ENCODE data around the gene GPR62. TPM values are rescaled to one million over a fixed set of nuclear protein-coding genes. Genes with fewer than 3 reads are reported as not detected.

Gene GPR62
- total RNA-seq, 4 donors from 2014 or later: 0.13 to 1.8 (median 0.56) TPM; not detected in 1

DNA sequence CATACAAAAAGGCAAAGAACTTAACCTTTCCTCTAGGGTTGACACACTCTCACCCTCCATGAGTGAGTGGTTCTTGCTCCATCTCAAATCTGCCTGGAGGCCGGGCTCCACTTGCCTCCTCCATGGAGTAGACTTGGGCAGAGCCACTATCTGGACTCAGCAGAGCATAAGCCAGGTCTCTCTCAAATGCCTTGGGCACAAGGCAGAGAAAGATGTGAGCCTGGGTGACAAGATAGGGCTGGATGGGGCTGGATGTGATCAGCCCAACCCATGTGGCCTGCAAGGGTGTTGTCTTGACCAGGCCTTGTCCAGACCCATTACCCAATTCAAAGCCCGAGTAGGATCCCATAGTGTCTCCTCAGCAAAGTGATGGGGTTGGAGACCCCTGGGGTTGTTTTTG, 44.7 kb downstream of the GPR62 start:
- WGBS, 2 donors: 80 to 84% methylated on average over 2 of the region's 2 CpGs
- H3K9me3 ChIP-seq: no peaks in the 10 kb centered on the region
- no peak overlapping the region for H3K27ac ChIP-seq
- H3K4me1 ChIP-seq: peaks cover 4 to 8% of the 10 kb centered on the region in 2 donors
- intact Hi-C loops (cut with DNase I): loop anchor here (2.0 to 5.0 kb wide), 3 partner anchors 62 to 145 kb away; no protein-coding TSS in a partner anchor
- no peaks in the 10 kb centered on the region for H3K27me3 ChIP-seq
- TF ChIP-seq POLR2A (IDR thresholded peaks at IDR 0.05): no peak
- TF ChIP-seq, protein P1, sequence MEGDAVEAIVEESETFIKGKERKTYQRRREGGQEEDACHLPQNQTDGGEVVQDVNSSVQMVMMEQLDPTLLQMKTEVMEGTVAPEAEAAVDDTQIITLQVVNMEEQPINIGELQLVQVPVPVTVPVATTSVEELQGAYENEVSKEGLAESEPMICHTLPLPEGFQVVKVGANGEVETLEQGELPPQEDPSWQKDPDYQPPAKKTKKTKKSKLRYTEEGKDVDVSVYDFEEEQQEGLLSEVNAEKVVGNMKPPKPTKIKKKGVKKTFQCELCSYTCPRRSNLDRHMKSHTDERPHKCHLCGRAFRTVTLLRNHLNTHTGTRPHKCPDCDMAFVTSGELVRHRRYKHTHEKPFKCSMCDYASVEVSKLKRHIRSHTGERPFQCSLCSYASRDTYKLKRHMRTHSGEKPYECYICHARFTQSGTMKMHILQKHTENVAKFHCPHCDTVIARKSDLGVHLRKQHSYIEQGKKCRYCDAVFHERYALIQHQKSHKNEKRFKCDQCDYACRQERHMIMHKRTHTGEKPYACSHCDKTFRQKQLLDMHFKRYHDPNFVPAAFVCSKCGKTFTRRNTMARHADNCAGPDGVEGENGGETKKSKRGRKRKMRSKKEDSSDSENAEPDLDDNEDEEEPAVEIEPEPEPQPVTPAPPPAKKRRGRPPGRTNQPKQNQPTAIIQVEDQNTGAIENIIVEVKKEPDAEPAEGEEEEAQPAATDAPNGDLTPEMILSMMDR (IDR thresholded peaks at IDR 0.05): no peak
- no peak overlapping the region for H3K4me3 ChIP-seq (replicated peaks in 1 of 3)
- H3K36me3 ChIP-seq: peaks cover under 1% of the 10 kb centered on the region in 2 donors
- DNase-seq: no peak

DNA sequence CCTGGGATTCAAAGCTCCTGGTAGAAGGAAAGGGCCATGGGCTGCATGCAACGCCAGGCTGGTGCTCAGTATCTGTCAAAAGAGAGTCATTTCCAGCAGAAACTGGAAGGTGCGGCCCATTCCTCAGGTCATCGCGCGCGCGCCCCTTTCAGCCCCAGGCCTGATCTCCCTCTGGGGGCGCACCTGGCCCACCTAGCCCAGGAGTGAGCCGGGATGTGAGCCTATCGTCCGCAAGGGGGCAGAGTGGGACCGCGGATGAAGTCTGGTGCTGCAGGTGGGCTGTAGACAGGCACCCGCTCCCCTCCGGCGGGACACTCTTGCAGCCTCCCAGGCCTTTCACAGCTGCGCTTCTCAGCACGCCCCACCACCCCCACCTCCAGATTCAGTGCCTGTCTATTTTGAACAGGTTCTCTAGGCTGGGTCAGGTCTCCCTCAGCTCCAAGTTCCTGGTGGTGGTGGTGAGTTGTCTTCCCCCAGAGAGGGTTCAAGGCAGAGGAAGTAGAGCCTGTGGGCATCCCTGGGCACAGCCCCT, 46.3 kb downstream of the GPR62 start:
- TF ChIP-seq, protein P1 (IDR thresholded peaks at IDR 0.05): peak; percentile 57 to 95 (median 92)
- TF ChIP-seq POLR2A (IDR thresholded peaks at IDR 0.05): no peak
- intact Hi-C loops (cut with DNase I): loop anchor here (2.0 to 5.0 kb wide), 3 partner anchors 61 to 143 kb away; no protein-coding TSS in a partner anchor
- H3K9me3 ChIP-seq: no peaks in the 10 kb centered on the region
- DNase-seq: peak; percentile 74
- peaks cover 6 to 22% of the 10 kb centered on the region in 2 donors for H3K4me1 ChIP-seq
- H3K27me3 ChIP-seq: no peaks in the 10 kb centered on the region
- no peak overlapping the region for H3K4me3 ChIP-seq (replicated peaks in 1 of 3)
- H3K27ac ChIP-seq: no peak overlapping the region
- no peaks in the 10 kb centered on the region for H3K36me3 ChIP-seq
- 2 to 4% methylated on average over 2 to 18 of the region's 18 CpGs for WGBS, 2 donors

DNA sequence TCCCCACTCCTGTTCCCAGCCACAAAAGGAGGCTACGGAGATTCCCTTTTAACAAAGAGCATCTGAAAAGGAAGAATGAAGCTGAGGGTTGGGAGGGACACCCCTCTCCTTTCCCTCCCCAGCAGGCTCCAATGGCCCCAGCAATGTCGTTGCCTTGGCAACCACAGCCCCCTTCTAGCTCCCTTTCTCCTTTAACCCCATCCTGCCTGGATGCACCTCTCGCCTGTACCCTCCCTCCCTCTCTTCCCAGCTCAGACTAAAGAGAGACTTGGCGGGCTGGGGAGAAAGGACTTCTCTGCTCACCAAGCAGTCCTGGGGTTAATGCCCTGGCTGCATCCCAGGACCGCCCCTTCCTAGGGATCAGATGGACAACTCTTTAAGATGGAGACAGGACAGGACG, 47.6 kb downstream of the GPR62 start:
- TF ChIP-seq, protein P1 (IDR thresholded peaks at IDR 0.05): no peak
- no peak for TF ChIP-seq POLR2A (IDR thresholded peaks at IDR 0.05)
- Histone ChIP-seq H3K4me3 (replicated peaks in 1 of 3) (no peak overlapping the region), H3K36me3 (no peaks in the 10 kb centered on the region), H3K4me1 (peaks cover 6 to 22% of the 10 kb centered on the region in 2 donors), H3K27me3 (no peaks in the 10 kb centered on the region), H3K27ac (no peak overlapping the region), H3K9me3 (no peaks in the 10 kb centered on the region)
- no peak for DNase-seq
- intact Hi-C loops (cut with DNase I): loop anchor here (5.0 kb wide), 1 partner anchor 60 kb away; no protein-coding TSS in a partner anchor
- WGBS, 2 donors: 77 to 81% methylated on average over 6 of the region's 6 CpGs

DNA sequence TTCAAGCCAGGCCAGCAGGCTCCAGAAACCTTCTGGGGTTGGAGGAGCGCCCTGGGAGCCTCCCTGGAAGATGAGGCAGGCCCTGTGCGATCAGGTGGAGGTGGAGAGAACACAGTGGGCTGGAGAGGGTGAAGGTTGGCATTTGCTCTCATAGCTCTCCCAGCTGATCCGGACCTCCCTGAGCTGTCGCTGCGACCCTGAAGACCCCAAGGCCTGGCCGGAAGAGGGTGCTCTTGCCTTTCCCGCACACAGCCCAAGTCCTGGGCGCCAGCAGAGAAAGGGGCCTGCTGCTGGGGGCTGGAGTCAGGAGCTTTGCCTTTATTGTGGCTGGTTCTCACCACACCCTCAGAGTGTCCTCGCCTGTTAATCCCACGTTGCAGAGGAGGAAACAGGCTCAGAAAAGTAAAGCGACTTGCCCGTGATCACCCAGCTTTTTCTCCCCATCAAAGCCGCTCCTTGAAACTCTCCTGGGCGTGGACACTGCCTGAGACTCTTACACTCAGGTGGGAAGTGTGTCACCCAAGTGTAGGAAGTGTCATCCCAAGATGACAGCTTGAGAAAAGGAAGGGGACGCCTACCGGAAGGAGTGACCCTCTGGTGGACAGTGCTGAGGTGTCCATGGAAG, 49.1 kb downstream of the GPR62 start:
- H3K4me3 ChIP-seq (replicated peaks in 1 of 3): no peak overlapping the region
- no peak for DNase-seq
- no peak for TF ChIP-seq POLR2A (IDR thresholded peaks at IDR 0.05)
- TF ChIP-seq, protein P1 (IDR thresholded peaks at IDR 0.05): peak in 1 of 6 experiments; percentile 26
- no peaks in the 10 kb centered on the region for H3K27me3 ChIP-seq
- intact Hi-C loops (cut with DNase I): loop anchor here (5.0 kb wide), 1 partner anchor 58 kb away; no protein-coding TSS in a partner anchor
- peaks cover 6 to 22% of the 10 kb centered on the region in 2 donors for H3K4me1 ChIP-seq
- no peaks in the 10 kb centered on the region for H3K36me3 ChIP-seq
- H3K27ac ChIP-seq: no peak overlapping the region
- no peaks in the 10 kb centered on the region for H3K9me3 ChIP-seq
- WGBS, 2 donors: 62 to 71% methylated on average over 13 to 16 of the region's 16 CpGs

DNA sequence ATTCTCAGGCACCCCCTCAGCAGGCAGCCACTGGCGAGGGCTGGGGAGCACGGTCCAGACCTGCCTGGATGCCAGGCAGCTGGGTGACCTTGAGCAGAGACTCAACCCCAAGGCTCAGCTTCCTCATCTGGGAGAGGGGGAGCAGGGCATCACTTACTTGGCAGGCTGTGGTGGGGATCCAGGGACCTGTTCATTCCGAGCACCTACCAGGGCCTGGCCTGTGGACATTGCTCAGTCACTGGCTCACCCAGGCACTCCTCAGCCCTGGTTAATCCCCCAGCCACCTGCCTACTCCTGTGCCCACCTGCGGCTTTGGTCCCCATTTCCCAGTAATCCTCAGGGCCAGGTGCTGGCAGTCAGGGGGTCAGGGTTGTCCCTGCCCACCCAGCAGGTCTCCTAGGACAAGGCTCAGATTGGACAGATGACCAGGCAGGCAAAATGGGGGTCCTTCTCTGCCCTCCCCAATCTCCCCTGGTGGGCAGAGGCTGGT, 49.8 kb downstream of the GPR62 start:
- Histone ChIP-seq H3K36me3 (no peaks in the 10 kb centered on the region), H3K27me3 (no peaks in the 10 kb centered on the region), H3K4me3 (replicated peaks in 1 of 3) (no peak overlapping the region), H3K27ac (peak overlapping the region in 1 of 3 donors; percentile 47), H3K9me3 (no peaks in the 10 kb centered on the region), H3K4me1 (peaks cover 6 to 22% of the 10 kb centered on the region in 2 donors)
- WGBS, 2 donors: 85 to 88% methylated on average over 4 of the region's 4 CpGs
- TF ChIP-seq, protein P1 (IDR thresholded peaks at IDR 0.05): no peak
- no peak for TF ChIP-seq POLR2A (IDR thresholded peaks at IDR 0.05)
- no peak for DNase-seq
- intact Hi-C loops (cut with DNase I): loop anchor here (5.0 kb wide), 1 partner anchor 57 kb away; no protein-coding TSS in a partner anchor
